HG03442 (cell line): ENCODE measurements around the gene RASAL2.

Experiments
- ATAC-seq: cut with Tn5 transposase; IDR thresholded peaks from one replicate; pipeline ENCODE4 v1.9.1; 2021; ENCODE audit warnings: mild to moderate bottlenecking, moderate library complexity; ENCODE audit not compliant: unreplicated experiment

The RASAL2 gene

GRCh38 chr1:178528953-178529335, 435.0 kb downstream of the RASAL2 start:
- no peak for ATAC-seq

GRCh38 chr1:178529364-178530036, 435.6 kb downstream of the RASAL2 start:
- no peak for ATAC-seq

- ATAC-seq: no peak
Measured at GRCh38 chr1:178530037-178530402, 436.1 kb downstream of the RASAL2 start.

- ATAC-seq: no peak
Measured at GRCh38 chr1:178530502-178530901, 436.6 kb downstream of the RASAL2 start.

GRCh38 chr1:178531887-178532286, 438.0 kb downstream of the RASAL2 start:
- peak; percentile 28 for ATAC-seq

- peak; percentile 85 for ATAC-seq
Measured at GRCh38 chr1:178532392-178532791, 438.5 kb downstream of the RASAL2 start.

- no peak for ATAC-seq
Measured at GRCh38 chr1:178533121-178533946, 439.4 kb downstream of the RASAL2 start.
